IMR-90 (cell line): ENCODE results near the gene ARHGAP24.

Source experiments
- CEBPB ChIP-seq: IDR thresholded peaks from 2 replicates; pipeline ENCODE4 v1.6.1; 2012; ENCODE audit warnings: low read depth, low read length, improper control_type of control experiment
- CTCF ChIP-seq: conservative IDR thresholded peaks from 2 replicates; pipeline ENCODE4 v1.5.1; 2012; ENCODE audit warnings: mild to moderate bottlenecking, low read depth, low read length, improper control_type of control experiment
- ELK1 ChIP-seq: fragments of 150-350 bp; IDR thresholded peaks from 2 replicates; pipeline ENCODE4 v1.6.1; 2016; ENCODE audit warnings: low read depth, mild to moderate bottlenecking, low read length, moderate library complexity, borderline replicate concordance
- FOS ChIP-seq: fragments of 150-350 bp; IDR thresholded peaks from 2 replicates; pipeline ENCODE4 v1.6.1; 2016; ENCODE audit warnings: low read depth, low read length
- MAZ ChIP-seq: IDR thresholded peaks from 2 replicates; pipeline ENCODE4 v1.6.1; 2012; ENCODE audit warnings: low read depth, mild to moderate bottlenecking, low read length, improper control_type of control experiment, moderate library complexity, borderline replicate concordance
- MXI1 ChIP-seq: IDR thresholded peaks from 2 replicates; pipeline ENCODE4 v1.6.1; 2012; ENCODE audit warnings: low read depth, mild to moderate bottlenecking, low read length, moderate library complexity, borderline replicate concordance
- POLR2A ChIP-seq: IDR thresholded peaks from 2 replicates; pipeline ENCODE4 v1.6.1; 2012; ENCODE audit warnings: mild to moderate bottlenecking, low read depth, low read length
- RAD21 ChIP-seq: IDR thresholded peaks from 2 replicates; pipeline ENCODE4 v1.6.1; 2012; ENCODE audit warnings: low read length, improper control_type of control experiment
- USF2 ChIP-seq: fragments of 150-350 bp; IDR thresholded peaks from 2 replicates; pipeline ENCODE4 v1.6.1; 2017; ENCODE audit warnings: mild to moderate bottlenecking, antibody characterized with exemption, low read length, low read depth

GRCh38 chr4:85571008-85571407 lies 96.1 kb downstream of the ARHGAP24 start:
- TF ChIP-seq FOS (no peak), CTCF (no peak), POLR2A (no peak), ELK1 (no peak), MXI1 (no peak), RAD21 (no peak), MAZ (no peak), USF2 (no peak), CEBPB (no peak)
